Activated CD8-positive, alpha-beta memory T cell treated with anti-CD3 and anti-CD28 coated beads, Interleukin-2, amount 10 ng/mL, durations not matched to agents 7 days and 5 days (primary cell): Measurements from ENCODE around the gene DLGAP1. TPM values are rescaled to one million over a fixed set of nuclear protein-coding genes. Genes with fewer than 3 reads are reported as not detected.
"Not testable (repeated sequence)": the region's sequence is repeated elsewhere in the genome, so short reads cannot be mapped to it uniquely, and the experiment has no call there.

Source experiments
- ATAC-seq: fragments of 150-1000 bp; cut with Tn5 transposase; one replicate; pipeline ENCODE4 v1.10.0; 2021; ENCODE audit warnings: moderate library complexity
- CTCF ChIA-PET: fragments of 350-600 bp; sonication (Branson Sonifier 250); formaldehyde crosslinking; loops from one replicate; lab custom pipeline; 2021; ENCODE audit warnings: antibody characterized with exemption; lab: Charles Lee
- DNase-seq: peaks from one replicate; pipeline ENCODE4 v3.0.0-alpha.2; 2020
- H3K27ac Mint-ChIP-seq: one replicate; pipeline ENCODE4 v1.8.0; 2021; ENCODE audit warnings: mild to moderate bottlenecking, mixed read lengths
- H3K27me3 Mint-ChIP-seq: one replicate; pipeline ENCODE4 v1.8.0; 2021; ENCODE audit warnings: mixed read lengths
- H3K36me3 Mint-ChIP-seq: one replicate; pipeline ENCODE4 v1.8.0; 2021; ENCODE audit warnings: mild to moderate bottlenecking, mixed read lengths
- H3K4me1 Mint-ChIP-seq: one replicate; pipeline ENCODE4 v1.8.0; 2021; ENCODE audit warnings: mixed read lengths
- H3K4me3 Mint-ChIP-seq: one replicate; pipeline ENCODE4 v1.8.0; 2021; ENCODE audit warnings: mild to moderate bottlenecking, moderate library complexity, mixed read lengths
- H3K9me3 Mint-ChIP-seq: one replicate; pipeline ENCODE4 v1.8.0; 2022; ENCODE audit warnings: low read depth, mixed read lengths
- total RNA-seq, 2 experiments: library from RNA; stranded (reverse); gene quantifications; one replicate each; pipeline ENCODE4 v1.2.3, GENCODE V29; 2021

The DLGAP1 gene
- total RNA-seq, 2 experiments from 2014 or later: not detected

DNA sequence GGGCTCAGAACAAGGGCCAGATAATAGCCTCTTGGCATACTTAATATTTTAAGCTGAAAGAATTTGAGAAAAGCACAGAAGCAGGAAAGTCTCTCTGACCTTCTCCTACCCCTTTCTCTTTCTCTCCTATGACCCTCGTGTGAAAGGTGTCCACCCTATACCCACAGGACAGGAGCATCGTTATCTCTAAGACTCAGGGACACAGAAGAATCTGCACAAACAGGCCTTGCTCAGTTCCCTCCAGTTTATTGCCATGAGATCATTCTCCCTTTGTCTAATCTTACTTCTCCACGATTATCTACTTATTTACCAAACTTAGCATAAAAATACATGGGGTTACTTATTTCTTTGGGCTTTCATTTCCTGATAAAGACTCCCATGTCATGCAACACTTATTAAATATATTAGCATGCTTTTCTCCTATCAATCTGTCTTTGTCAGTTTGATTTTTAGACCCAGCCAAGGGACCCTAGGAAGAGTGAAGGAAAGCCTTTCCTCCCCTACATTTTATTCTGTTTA is 370.7 kb downstream of the DLGAP1 start:
- H3K27ac Mint-ChIP-seq: no peak overlapping the region
- no peaks in the 10 kb centered on the region for H3K9me3 Mint-ChIP-seq
- H3K4me3 Mint-ChIP-seq: no peak overlapping the region
- ATAC-seq (no peak), DNase-seq (no peak)
- no peaks in the 10 kb centered on the region for H3K4me1 Mint-ChIP-seq
- CTCF ChIA-PET: no interaction called here
- no peaks in the 10 kb centered on the region for H3K36me3 Mint-ChIP-seq
- no peaks in the 10 kb centered on the region for H3K27me3 Mint-ChIP-seq

GRCh38 chr18:4078246-4078645 is 376.9 kb downstream of the DLGAP1 start:
- CTCF ChIA-PET: no interaction called here
- Mint-ChIP-seq H3K4me1 (no peaks in the 10 kb centered on the region), H3K36me3 (no peaks in the 10 kb centered on the region), H3K4me3 (no peak overlapping the region), H3K27ac (no peak overlapping the region), H3K27me3 (peaks cover 3% of the 10 kb centered on the region), H3K9me3 (no peaks in the 10 kb centered on the region)
- ATAC-seq (no peak), DNase-seq (no peak)

GRCh38 chr18:4077721-4078120 is 377.4 kb downstream of the DLGAP1 start:
- H3K27me3 Mint-ChIP-seq: peaks cover 3% of the 10 kb centered on the region

DNA sequence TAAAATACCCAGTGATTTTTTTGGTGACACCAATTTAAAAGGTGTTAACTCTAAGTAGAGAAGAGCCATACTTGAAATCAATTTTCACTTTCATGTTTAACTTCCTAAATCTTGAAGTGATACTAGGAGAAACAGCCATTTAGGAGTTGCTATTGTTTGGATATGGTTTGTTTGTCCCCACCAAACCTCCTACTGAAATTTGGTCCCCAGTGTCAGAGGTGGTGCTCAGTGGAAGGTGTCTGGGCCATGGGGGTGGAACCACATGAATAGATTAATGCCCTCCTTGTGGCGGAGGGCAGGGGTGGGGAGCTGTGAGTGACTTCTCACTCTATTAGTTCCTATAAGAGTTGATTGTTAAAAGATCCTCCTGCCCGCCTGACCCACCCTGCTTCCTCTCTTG is 377.9 kb downstream of the DLGAP1 start:
- ATAC-seq (no peak), DNase-seq (no peak)
- Mint-ChIP-seq H3K36me3 (no peaks in the 10 kb centered on the region), H3K27ac (no peak overlapping the region), H3K9me3 (no peaks in the 10 kb centered on the region), H3K27me3 (peaks cover 3% of the 10 kb centered on the region), H3K4me1 (no peaks in the 10 kb centered on the region), H3K4me3 (no peak overlapping the region)
- CTCF ChIA-PET: no interaction called here

More at GRCh38 chr18:4077721-4078120, 377.4 kb downstream of the DLGAP1 start:
- Mint-ChIP-seq H3K9me3 (no peaks in the 10 kb centered on the region), H3K36me3 (no peaks in the 10 kb centered on the region), H3K4me3 (no peak overlapping the region), H3K27ac (no peak overlapping the region), H3K4me1 (no peaks in the 10 kb centered on the region)
- no peak for DNase-seq
- CTCF ChIA-PET: no interaction called here
- ATAC-seq: no peak

GRCh38 chr18:4074647-4075046 is 380.5 kb downstream of the DLGAP1 start:
- Mint-ChIP-seq H3K4me3 (no peak overlapping the region), H3K4me1 (no peaks in the 10 kb centered on the region), H3K9me3 (no peaks in the 10 kb centered on the region), H3K27ac (no peak overlapping the region), H3K36me3 (no peaks in the 10 kb centered on the region), H3K27me3 (peaks cover 3% of the 10 kb centered on the region)
- CTCF ChIA-PET: no interaction called here
- DNase-seq (no peak), ATAC-seq (no peak)

DNA sequence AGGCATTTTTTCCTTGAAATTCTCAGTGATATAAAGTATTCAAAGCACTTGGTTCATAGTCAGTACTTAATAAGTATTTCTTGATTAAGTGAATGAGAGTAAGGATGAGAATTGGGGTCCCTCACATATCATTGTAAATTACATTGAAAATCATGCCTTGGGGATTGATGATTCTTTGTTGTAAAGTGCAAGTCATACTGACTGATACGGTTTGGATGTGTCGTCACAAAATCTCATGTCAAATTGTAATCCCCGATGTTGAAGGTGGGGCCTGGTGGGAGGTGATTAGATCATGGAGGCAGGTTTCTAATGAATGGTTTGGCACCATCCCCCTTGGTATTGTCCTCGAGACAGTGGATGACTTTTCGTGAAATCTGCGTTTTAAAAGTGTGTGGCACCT is 385.9 kb downstream of the DLGAP1 start:
- Mint-ChIP-seq H3K4me3 (no peak overlapping the region), H3K27ac (no peak overlapping the region), H3K9me3 (no peaks in the 10 kb centered on the region), H3K27me3 (peaks cover 3% of the 10 kb centered on the region), H3K36me3 (no peaks in the 10 kb centered on the region), H3K4me1 (no peaks in the 10 kb centered on the region)
- ATAC-seq: no peak
- CTCF ChIA-PET: interaction anchor here (1.0 to 1.3 kb wide), 3 partner anchors 38 to 298 kb away, joined by 3 to 12 read pairs (median 4); no protein-coding TSS in a partner anchor
- no peak for DNase-seq

DNA sequence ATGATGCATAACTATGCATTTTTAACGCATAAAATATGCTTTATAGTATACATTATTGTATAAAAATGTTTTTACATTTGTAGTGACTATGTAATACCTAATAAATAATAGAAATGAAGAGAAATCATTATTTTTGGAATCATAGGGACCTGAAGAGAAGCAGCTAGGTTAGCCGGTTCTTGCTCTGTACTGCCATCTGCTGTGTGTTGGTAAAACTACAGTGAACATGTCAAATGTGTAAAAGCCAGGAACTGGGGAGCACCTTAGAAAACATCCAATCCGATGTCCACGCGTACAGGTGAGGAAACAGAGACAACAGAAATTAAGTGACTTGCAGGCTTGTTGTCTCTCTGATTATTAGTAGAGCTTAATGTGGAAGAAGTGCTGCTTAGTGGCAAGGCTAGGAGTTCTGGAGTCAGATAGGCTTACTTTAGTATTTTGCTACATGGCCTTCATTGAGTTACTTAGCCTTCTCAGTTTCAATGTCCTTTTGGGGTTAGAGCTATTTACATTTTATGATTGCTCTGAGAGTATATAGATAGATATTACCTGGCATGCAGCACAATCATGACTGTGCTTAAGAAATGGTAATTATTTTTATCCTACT is 386.5 kb downstream of the DLGAP1 start:
- H3K27ac Mint-ChIP-seq: no peak overlapping the region
- ATAC-seq: no peak
- no peaks in the 10 kb centered on the region for H3K36me3 Mint-ChIP-seq
- CTCF ChIA-PET: interaction anchor here (1.0 to 1.3 kb wide), 3 partner anchors 38 to 297 kb away, joined by 3 to 12 read pairs (median 4); no protein-coding TSS in a partner anchor
- H3K4me1 Mint-ChIP-seq: no peaks in the 10 kb centered on the region
- no peak overlapping the region for H3K4me3 Mint-ChIP-seq
- H3K27me3 Mint-ChIP-seq: peaks cover 3% of the 10 kb centered on the region
- no peaks in the 10 kb centered on the region for H3K9me3 Mint-ChIP-seq
- DNase-seq: peak; percentile 46

GRCh38 chr18:4063545-4063944 is 391.6 kb downstream of the DLGAP1 start:
- Mint-ChIP-seq H3K4me3 (no peak overlapping the region), H3K27ac (no peak overlapping the region), H3K4me1 (no peaks in the 10 kb centered on the region), H3K36me3 (no peaks in the 10 kb centered on the region), H3K27me3 (peaks cover 3% of the 10 kb centered on the region), H3K9me3 (peaks cover 10% of the 10 kb centered on the region)
- DNase-seq (no peak), ATAC-seq (no peak)
- CTCF ChIA-PET: no interaction called here

GRCh38 chr18:4060427-4061281 is 394.5 kb downstream of the DLGAP1 start:
- Mint-ChIP-seq H3K4me1 (no peaks in the 10 kb centered on the region), H3K9me3 (peaks cover 15% of the 10 kb centered on the region), H3K36me3 (no peaks in the 10 kb centered on the region), H3K4me3 (no peak overlapping the region), H3K27me3 (no peaks in the 10 kb centered on the region), H3K27ac (no peak overlapping the region)
- CTCF ChIA-PET: no interaction called here
- ATAC-seq: no peak
- no peak for DNase-seq

- H3K4me1 Mint-ChIP-seq: no peaks in the 10 kb centered on the region
- CTCF ChIA-PET: no interaction called here
- no peak overlapping the region for H3K4me3 Mint-ChIP-seq
Measured at GRCh38 chr18:4058179-4058578, 396.9 kb downstream of the DLGAP1 start.

GRCh38 chr18:4040391-4041092 is 414.6 kb downstream of the DLGAP1 start:
- H3K27me3 Mint-ChIP-seq: peaks cover 3% of the 10 kb centered on the region
- no peak overlapping the region for H3K27ac Mint-ChIP-seq
- DNase-seq (no peak), ATAC-seq (no peak)
- CTCF ChIA-PET: no interaction called here
- no peaks in the 10 kb centered on the region for H3K36me3 Mint-ChIP-seq
- no peaks in the 10 kb centered on the region for H3K9me3 Mint-ChIP-seq
- H3K4me3 Mint-ChIP-seq: no peak overlapping the region
- no peaks in the 10 kb centered on the region for H3K4me1 Mint-ChIP-seq

More at GRCh38 chr18:4058179-4058578, 396.9 kb downstream of the DLGAP1 start:
- H3K9me3 Mint-ChIP-seq: peaks cover 15% of the 10 kb centered on the region
- no peaks in the 10 kb centered on the region for H3K36me3 Mint-ChIP-seq
- no peaks in the 10 kb centered on the region for H3K27me3 Mint-ChIP-seq
- ATAC-seq: no peak
- DNase-seq: no peak
- H3K27ac Mint-ChIP-seq: no peak overlapping the region

- CTCF ChIA-PET: no interaction called here
- Mint-ChIP-seq H3K4me3 (no peak overlapping the region), H3K4me1 (no peaks in the 10 kb centered on the region), H3K36me3 (no peaks in the 10 kb centered on the region), H3K27ac (no peak overlapping the region), H3K27me3 (peaks cover 6% of the 10 kb centered on the region), H3K9me3 (no peaks in the 10 kb centered on the region)
- DNase-seq (no peak), ATAC-seq (no peak)
Measured at GRCh38 chr18:4035521-4035920, 419.6 kb downstream of the DLGAP1 start.

DNA sequence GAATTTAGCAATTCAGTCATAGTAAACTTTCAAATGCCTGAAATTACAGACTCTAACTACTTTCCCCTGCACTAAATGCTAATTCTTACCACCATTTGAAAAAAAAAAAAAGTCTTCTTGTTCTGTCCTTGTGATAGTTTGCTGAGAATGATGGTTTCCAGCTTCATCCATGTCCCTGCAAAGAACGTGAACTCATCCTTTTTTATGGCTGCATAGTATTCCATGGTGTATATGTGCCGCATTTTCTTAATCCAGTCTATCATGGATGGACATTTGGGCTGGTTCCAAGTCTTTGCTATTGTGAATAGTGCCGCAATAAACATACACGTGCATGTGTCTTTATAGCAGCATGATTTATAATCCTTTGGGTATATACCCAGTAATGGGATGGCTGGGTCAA is 420.3 kb downstream of the DLGAP1 start:
- ATAC-seq, H3K27ac Mint-ChIP-seq, H3K9me3 Mint-ChIP-seq, H3K27me3 Mint-ChIP-seq, H3K36me3 Mint-ChIP-seq, H3K4me1 Mint-ChIP-seq, DNase-seq, CTCF ChIA-PET, H3K4me3 Mint-ChIP-seq: not testable (repeated sequence)
